Stimulated activated CD8-positive, alpha-beta memory T cell treated with anti-CD3 and anti-CD28 coated beads, Interleukin-15, amount 100 ng/mL, for 48 hours (primary cell): ENCODE results near the gene SRSF1.
A peak's percentile ranks its signal among the peaks of the same experiment; 100 is the strongest.
"Not testable (repeated sequence)": the region's sequence is repeated elsewhere in the genome, so short reads cannot be mapped to it uniquely, and the experiment has no call there.

ENCODE experiments used
- DNase-seq, 2 donors: peaks; one replicate each; pipeline ENCODE4 v3.0.0-alpha.2; 2020; ENCODE audit warnings: low read depth in 2 of 2

Gene SRSF1

GRCh38 chr17:58006924-58007780 is at the start of gene SRSF1:
TSS of gene SRSF1 (minus strand) at chr17:58007246. CDS start at chr17:58007137, 109 bp downstream.
- DNase-seq, result peak; percentile 97

DNA sequence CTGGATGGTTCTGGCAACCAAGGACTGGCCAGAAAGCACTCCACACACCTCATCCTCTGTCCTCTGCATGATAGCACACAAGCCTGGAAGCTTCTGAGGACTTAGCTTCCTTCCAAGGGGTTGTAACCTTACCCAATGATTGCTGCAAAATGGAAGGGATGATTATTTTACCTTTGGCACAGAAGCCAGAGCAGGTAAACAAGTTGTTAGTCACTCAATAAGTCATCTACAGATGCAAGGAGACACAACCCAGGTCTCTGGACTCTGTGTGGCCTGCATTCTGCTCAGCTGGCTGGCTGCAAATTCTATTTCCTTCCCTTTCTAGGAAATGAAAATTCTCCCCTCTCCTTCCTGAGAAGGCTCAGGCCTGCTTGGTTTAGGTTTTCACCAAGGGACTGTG is 49.4 kb upstream of the SRSF1 start:
- no peak for DNase-seq

GRCh38 chr17:58054641-58055040 is 47.6 kb upstream of the SRSF1 start:
- DNase-seq, result no peak

DNA sequence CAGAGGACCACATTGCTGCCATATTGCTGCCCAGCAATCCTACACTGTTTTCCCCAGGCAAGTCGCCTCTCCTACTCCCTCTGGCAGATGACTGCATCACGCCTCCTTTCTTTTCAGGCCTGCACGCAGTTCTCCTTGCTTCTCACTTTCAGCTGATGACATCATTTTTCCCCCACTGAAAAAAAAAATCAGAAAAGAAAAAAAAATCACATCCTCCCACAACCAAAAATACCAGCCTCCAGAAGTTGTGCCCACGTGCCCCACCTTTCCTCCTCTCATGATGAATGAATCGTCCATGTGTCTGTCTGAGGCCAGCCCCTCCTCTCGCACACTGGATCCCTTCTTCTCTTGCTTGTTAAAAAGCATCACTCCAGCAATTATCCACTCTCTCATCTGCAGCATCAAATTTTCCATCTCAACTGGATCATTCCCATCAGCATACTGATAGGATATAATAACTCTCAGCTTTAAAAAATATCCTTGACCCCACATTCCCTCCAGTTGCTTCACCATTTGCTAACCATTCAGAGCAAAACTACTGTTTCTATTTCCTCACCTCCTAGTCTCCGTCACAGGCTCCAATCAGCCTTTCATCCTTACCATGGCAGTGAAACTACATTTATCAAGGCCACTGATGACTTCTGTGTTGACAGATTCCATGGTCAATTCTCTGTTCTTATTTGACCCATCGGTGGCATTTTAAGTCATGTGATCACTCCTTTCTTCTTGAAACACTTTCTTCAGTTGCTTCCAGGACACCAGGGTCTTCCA is 46.1 kb upstream of the SRSF1 start:
- peak in 1 of 2 donors; percentile 7 for DNase-seq

DNA sequence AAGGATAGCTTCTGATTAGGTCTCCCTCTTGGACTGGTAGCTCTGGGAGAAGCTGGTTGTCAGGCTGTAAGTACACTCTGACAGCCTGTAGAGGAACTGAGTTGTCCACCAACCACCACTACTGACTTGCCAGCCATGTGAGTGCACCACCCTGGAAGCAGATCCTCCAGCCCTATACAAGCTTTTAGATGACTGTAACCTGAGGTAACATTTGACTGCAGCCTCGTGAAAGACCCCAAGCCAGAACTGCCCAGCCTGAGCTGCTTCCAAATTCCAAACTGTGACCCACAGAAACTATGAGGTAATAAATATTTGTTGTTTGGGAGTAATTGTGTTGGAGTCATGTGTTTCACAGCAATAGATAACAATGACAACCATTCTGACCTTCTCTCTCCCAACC is 45.4 kb upstream of the SRSF1 start:
- DNase-seq, result no peak

DNA sequence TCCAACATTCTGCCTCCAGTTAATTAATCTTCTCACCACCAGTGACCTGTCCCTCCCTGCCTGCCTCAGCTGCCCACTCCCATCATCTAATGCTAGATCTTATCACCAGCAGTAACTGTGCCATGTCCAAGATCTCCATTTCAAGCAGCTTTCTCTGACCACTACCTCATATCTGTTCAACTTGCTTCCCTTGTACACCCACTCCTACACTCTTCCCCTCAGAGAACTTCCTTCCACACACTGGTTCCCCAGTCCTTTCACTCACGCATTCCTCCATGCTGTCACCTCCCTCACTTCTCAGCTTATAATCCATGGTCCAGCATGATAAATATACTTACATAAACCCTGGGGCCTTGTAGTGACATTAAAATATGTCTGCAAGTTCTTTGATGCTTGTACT is 44.4 kb upstream of the SRSF1 start:
- DNase-seq, result no peak

- no peak for DNase-seq
Observed at GRCh38 chr17:58050966-58051365, 43.9 kb upstream of the SRSF1 start.

DNA sequence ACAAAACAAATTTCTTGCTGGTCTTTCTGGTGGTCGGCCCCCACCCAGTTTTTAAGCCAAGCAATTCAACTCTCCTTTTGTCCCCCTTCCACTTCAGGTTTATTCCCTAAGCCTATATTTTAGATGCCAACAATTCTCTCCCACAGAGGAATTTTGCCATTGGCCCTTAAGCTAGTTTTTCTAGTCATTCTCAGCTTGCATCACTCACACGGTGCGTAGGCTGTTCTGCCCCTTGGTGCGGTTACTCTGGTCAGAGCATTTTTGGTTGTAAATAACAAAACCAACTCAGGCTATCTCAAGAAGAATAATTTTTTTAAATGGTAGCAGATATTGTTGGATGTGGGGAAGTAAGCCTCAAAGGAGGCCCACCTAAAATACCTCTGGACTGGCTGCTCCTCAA is 42.5 kb upstream of the SRSF1 start:
- no peak for DNase-seq

GRCh38 chr17:58047376-58048150 is 40.5 kb upstream of the SRSF1 start:
- no peak for DNase-seq

GRCh38 chr17:58046239-58047094 is 39.4 kb upstream of the SRSF1 start:
- DNase-seq, result no peak

DNA sequence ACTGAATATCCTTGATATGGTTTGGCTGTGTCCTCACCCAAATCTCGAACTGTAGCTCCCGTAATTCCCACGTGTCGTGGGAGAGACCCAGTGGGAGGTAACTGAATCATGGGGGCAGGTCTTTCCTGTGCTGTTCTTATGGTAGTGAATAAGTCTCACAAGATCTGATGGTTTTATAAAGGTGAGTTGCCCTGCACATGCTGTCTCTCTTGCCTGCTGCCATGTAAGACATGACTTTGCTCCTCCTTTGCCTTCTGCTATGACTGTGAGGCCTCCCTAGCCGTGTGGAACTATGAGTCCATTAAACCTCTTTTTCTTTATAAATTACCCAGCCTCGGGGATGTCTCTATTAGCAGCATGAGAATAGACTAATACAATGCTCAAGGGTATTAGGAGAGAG is 37.2 kb upstream of the SRSF1 start:
- DNase-seq, result not testable (repeated sequence)

DNA sequence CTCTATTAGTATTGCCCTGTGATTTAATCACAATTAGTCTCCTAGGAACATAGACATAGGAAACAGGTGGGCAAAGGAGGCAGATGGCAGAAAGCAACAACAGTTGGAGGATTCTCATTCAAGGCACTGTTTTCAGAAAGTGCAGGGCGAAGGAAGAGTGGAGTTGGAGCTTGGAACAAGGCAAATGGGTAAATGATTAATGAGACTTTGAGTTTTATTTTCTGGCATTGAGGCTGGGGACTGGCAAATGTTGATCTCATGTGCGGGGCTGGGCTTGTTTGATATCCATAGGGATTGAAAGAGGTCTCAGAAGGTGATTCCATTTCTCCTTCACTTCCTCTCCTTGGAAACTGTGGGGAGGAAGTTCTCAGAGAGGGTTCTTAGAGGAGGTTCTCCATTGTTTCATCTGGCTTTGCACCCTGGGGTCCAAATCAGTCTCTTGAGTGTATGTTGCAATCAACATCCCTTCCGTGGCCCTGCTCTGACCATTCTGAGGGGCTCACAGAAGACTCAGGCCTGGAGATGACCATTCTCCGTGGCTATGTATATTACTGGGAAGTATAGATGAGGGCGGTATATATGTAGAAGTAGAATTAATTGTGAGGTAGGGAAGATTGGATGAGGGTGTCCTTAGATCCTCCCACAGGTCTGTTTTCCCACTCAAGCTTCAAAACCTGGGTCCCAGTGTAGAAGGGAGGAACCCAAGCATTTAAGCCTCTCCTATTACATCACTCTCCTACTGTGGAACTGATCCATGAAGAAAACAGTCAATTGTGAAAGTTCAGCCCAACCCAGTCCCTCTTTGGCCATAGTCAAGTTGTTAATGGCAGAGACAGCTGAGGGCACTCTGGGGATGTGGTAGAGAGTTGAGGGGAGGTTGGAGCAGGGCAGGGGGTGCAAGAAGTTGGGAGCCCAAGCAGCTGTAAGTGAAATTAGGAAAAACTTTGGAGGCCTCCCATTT is 36.5 kb upstream of the SRSF1 start:
- DNase-seq, result no peak

DNA sequence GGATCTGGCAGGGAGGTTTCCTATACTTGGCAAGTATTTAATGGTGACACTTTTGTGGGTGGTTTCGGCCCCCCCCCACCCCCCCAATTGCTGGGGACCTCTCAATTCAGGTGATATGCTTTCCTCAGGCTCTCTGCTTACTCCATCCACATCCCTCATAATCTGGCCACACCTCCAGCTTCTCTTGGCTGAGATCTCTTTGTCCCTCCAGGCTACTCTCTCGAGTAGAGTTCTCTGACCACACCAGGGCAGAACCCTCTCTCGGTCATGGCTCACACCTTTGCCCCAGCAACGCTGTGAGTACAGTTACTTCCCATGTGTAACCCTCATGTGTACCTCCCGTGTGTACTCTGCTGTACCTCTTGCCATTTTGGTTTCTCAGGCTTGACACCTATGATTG is 34.1 kb upstream of the SRSF1 start:
- no peak for DNase-seq

DNA sequence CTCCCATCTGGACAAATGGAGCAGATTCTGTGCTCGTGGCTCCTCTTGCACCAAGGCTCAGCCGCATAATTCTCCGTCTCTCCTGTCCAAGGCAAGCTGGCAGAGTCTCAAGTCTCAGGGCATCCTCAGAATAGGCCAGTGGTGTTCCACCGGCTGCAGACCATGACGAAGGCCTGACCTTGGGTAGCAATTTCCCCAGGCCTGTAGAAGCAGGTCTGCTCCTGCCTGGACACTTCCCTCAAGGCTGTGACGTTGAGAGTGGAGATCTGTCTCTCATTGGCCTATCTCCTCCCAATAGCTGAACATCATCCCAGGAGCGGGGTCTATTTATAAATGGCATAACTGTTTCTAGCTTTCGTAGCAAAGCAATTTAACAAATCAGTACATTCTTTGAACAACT is 33.3 kb upstream of the SRSF1 start:
- no peak for DNase-seq

GRCh38 chr17:58039975-58040374 is 32.9 kb upstream of the SRSF1 start:
- DNase-seq, result no peak

- DNase-seq, result no peak
Observed at GRCh38 chr17:58032691-58033415, 25.8 kb upstream of the SRSF1 start.

DNA sequence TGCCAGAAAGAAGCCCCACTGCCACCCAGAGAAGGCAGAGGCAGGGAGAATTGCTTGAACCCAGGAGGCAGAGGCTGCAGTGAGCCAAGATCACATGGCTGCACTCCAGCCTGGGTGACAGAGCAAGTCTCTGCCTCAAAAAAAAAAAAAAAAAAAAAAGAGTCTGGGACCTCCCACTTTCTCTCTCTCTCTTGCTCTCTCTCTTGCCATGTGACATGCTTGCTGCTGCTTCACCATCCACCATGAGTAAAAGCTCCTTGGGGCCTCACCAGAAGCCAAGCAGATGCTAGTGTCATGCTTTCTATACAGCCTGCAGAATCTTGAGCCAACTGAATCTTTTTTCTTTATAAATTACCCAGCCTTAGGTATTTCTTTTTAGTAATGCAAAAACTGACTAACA is 21.5 kb upstream of the SRSF1 start:
- DNase-seq, result no peak

DNA sequence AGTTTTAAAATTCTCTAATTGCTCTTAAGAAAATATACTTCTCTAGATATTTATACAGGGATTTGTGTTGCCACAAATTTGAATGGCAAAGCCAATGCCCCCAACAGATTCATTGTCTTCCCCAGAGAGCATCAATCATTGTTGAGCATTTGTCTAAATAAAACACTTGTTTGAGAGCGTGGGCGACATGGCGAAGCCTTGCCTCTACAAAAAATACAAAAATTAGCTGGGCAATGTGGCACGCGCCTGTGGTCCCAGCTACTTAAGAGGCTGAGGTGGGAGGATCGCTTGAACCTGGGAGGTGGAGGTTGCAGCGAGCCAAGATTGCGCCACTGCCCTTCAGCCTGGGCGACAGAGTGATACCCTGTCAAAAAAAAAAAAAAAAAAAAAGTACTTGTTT is 13.4 kb upstream of the SRSF1 start:
- DNase-seq, result no peak

GRCh38 chr17:58019521-58019920 is 12.5 kb upstream of the SRSF1 start:
- DNase-seq, result no peak

GRCh38 chr17:58019039-58019438 is 12.0 kb upstream of the SRSF1 start:
- DNase-seq, result no peak
